Lung (tissue), 12 donors: ENCODE measurements around the gene KIF25. TPM values are rescaled to one million over a fixed set of nuclear protein-coding genes. Genes with fewer than 3 reads are reported as not detected.

Experiments
- ATAC-seq: fragments of 200-7000 bp; cut with Tn5 transposase; one replicate; pipeline ENCODE4 v1.9.1; 2020; ENCODE audit warnings: moderate number of reproducible peaks; ENCODE audit not compliant: insufficient read depth, low FRiP score
- DNase-seq, 3 donors: peaks; one replicate each; pipeline ENCODE4 v3.0.0-alpha.2; 2013 to 2017
- H3K27ac ChIP-seq, 2 donors: one replicate each; pipeline ENCODE4 v1.5.1; 2013; ENCODE audit warnings: mild to moderate bottlenecking in 2 of 2, moderate library complexity in 2 of 2, control low read depth in 1 of 2, inconsistent platforms in 1 of 2, low read depth in 1 of 2, low read length in 1 of 2
- H3K27me3 ChIP-seq, 3 donors: one replicate each; pipeline ENCODE4 v1.5.1; 2013; ENCODE audit warnings: low read length in 2 of 3; ENCODE audit not compliant: control insufficient read depth in 3 of 3, insufficient read depth in 3 of 3
- H3K36me3 ChIP-seq, 4 donors: one replicate each; pipeline ENCODE4 v1.5.1; 2013; ENCODE audit warnings: low read length in 4 of 4, mild to moderate bottlenecking in 1 of 4, moderate library complexity in 1 of 4; ENCODE audit not compliant: control insufficient read depth in 4 of 4, insufficient read depth in 4 of 4
- H3K4me1 ChIP-seq, 5 donors: one replicate each; pipeline ENCODE4 v1.5.1; 2013; ENCODE audit warnings: low read length in 5 of 5, mild to moderate bottlenecking in 2 of 5, moderate library complexity in 1 of 5; ENCODE audit not compliant: control insufficient read depth in 5 of 5, insufficient read depth in 5 of 5
- H3K4me3 ChIP-seq: one replicate; pipeline ENCODE4 v1.5.1; 2013; ENCODE audit warnings: mild to moderate bottlenecking, control low read depth, moderate library complexity
- H3K9ac ChIP-seq, 2 donors: one replicate each; pipeline ENCODE4 v1.5.1; 2013; ENCODE audit warnings: low read length in 2 of 2, control low read depth in 1 of 2; ENCODE audit not compliant: insufficient read depth in 1 of 2
- H3K9me3 ChIP-seq, 4 donors: one replicate each; pipeline ENCODE4 v1.5.1; 2013; ENCODE audit warnings: low read length in 3 of 4, mild to moderate bottlenecking in 1 of 4, moderate library complexity in 1 of 4; ENCODE audit not compliant: control insufficient read depth in 4 of 4, insufficient read depth in 3 of 4
- WGBS, 2 donors: extraction: QIAGEN DNeasy Blood & Tissue Kit; methylation state at CpG; one replicate each; pipeline ENCODE4 v1.1.7; 2013; 5-methylcytosine and 5-hydroxymethylcytosine counted together
- polyA plus RNA-seq, 2 donors: library from polyadenylated mRNA; stranded (reverse); fragments of 200-250 nt; gene quantifications; one replicate each; pipeline ENCODE4 v1.2.1, GENCODE V29; 2013
- total RNA-seq, 2 donors: library from RNA; depleted of rRNA in 1 of 2; stranded (reverse); fragments of >200 nt in 1 of 2; gene quantifications; one replicate each; pipeline ENCODE4 v1.2.1, GENCODE V29; 2014 to 2021
- TF ChIP-seq, protein P1 (sequence below): IDR thresholded peaks from 2 replicates; pipeline ENCODE4 v1.5.1; 2012; ENCODE audit warnings: mild to moderate bottlenecking; ENCODE audit errors: control extremely low read depth, extremely low read depth
- donor health status: control.
- donor health status: control.
- donor health status: Bipolar disorder and iron deficiency.
- donor health status: healthy.
- donor health status: DM: yes; HTN: yes; CAD: no.

KIF25 gene
- total and polyA plus RNA-seq, 4 donors: 0.24 to 5.3 (median 0.53) TPM

DNA sequence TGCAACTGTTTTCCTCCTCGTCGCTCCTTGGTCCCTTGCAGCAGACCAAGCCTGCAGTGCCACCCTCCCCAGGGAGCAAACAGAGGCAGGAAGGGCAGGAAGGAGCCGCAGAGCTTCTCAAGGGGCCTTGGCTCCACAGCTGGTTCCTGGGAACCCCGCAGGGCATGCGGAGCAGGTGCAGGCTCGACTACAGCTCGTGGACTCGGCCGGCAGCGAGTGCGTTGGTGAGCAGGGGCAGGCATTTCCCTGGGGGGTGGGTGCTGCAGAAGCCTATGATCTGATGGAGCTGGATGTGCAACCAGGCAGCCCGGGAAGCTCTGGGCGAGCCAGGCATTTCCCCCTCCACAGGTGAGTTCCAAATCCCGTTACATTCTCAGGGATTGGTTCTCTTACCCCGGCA lies 44.5 kb downstream of the KIF25 start:
- no peak for ATAC-seq
- no peak for DNase-seq

GRCh38 chr6:168042426-168043192 lies 45.1 kb downstream of the KIF25 start:
- 94 to 96% methylated on average over 28 to 29 of the region's 29 CpGs for WGBS, 2 donors
- peaks cover 0 to 31% (median 15%) of the 10 kb centered on the region in 4 donors for H3K36me3 ChIP-seq
- peaks cover 0 to 23% (median 14%) of the 10 kb centered on the region in 5 donors for H3K4me1 ChIP-seq
- no peak overlapping the region for H3K9ac ChIP-seq
- TF ChIP-seq, protein P1, sequence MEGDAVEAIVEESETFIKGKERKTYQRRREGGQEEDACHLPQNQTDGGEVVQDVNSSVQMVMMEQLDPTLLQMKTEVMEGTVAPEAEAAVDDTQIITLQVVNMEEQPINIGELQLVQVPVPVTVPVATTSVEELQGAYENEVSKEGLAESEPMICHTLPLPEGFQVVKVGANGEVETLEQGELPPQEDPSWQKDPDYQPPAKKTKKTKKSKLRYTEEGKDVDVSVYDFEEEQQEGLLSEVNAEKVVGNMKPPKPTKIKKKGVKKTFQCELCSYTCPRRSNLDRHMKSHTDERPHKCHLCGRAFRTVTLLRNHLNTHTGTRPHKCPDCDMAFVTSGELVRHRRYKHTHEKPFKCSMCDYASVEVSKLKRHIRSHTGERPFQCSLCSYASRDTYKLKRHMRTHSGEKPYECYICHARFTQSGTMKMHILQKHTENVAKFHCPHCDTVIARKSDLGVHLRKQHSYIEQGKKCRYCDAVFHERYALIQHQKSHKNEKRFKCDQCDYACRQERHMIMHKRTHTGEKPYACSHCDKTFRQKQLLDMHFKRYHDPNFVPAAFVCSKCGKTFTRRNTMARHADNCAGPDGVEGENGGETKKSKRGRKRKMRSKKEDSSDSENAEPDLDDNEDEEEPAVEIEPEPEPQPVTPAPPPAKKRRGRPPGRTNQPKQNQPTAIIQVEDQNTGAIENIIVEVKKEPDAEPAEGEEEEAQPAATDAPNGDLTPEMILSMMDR: no peak
- H3K9me3 ChIP-seq: peaks cover 0 to 21% (median 13%) of the 10 kb centered on the region in 4 donors
- no peak for ATAC-seq
- no peak overlapping the region for H3K4me3 ChIP-seq
- H3K27ac ChIP-seq: no peak overlapping the region
- DNase-seq: no peak
- no peaks in the 10 kb centered on the region for H3K27me3 ChIP-seq

More for the DNA sequence above, 44.5 kb downstream of the KIF25 start:
- TF ChIP-seq, protein P1: no peak
- no peaks in the 10 kb centered on the region for H3K27me3 ChIP-seq
- H3K4me1 ChIP-seq: peaks cover 0 to 21% (median 13%) of the 10 kb centered on the region in 5 donors
- H3K9ac ChIP-seq: no peak overlapping the region
- no peak overlapping the region for H3K4me3 ChIP-seq
- H3K36me3 ChIP-seq: peaks cover 0 to 34% (median 15%) of the 10 kb centered on the region in 4 donors
- no peak overlapping the region for H3K27ac ChIP-seq
- H3K9me3 ChIP-seq: peaks cover 0 to 21% (median 13%) of the 10 kb centered on the region in 4 donors
- WGBS, 2 donors: 87 to 93% methylated on average over 15 of the region's 15 CpGs

DNA sequence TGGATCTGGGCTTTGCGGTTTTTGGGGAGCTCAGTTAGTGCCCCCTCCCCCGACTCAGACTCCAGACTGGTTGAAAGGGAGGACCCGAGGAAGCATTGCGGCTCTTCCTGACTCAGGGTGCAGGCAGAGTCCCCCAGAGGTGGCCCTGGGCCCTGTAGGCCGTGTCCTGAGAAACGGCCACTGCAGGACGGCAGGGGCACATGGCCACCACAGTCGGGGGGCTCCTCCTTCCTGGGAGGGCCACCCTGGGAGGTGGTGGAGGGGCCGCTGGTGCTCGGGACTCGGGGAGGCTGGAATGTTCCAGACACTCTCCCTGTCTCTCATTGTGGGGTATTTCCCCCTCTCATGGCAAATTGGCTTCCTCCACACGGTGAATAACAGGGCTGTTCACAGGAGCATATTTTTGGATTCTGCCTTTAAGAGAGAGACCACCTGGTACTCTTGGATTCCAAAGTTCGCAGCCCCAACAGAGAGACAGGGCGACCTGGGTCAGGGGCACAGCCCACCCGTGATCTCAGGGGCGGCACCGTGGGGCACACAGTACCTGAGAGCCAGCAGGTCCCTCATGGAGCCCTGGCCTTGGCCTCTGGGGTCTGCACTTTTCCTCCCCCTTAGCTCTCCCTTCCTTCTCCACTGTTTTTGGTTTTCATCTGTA lies 45.8 kb downstream of the KIF25 start:
- no peak for DNase-seq
- Histone ChIP-seq H3K9me3 (peaks cover 0 to 21% (median 12%) of the 10 kb centered on the region in 4 donors), H3K4me1 (peaks cover 0 to 31% (median 15%) of the 10 kb centered on the region in 5 donors), H3K27ac (no peak overlapping the region), H3K4me3 (no peak overlapping the region), H3K9ac (no peak overlapping the region), H3K27me3 (no peaks in the 10 kb centered on the region), H3K36me3 (peaks cover 0 to 27% (median 13%) of the 10 kb centered on the region in 4 donors)
- TF ChIP-seq, protein P1: no peak
- no peak for ATAC-seq
- WGBS, 2 donors: 87 to 92% methylated on average over 17 of the region's 17 CpGs
